Measurements from ENCODE around the gene NPIPB13. TPM values are rescaled to one million over a fixed set of nuclear protein-coding genes. Genes with fewer than 3 reads are reported as not detected.
A peak's percentile ranks its signal among the peaks of the same experiment; 100 is the strongest.
"Not testable (repeated sequence)": the region's sequence is repeated elsewhere in the genome, so short reads cannot be mapped to it uniquely, and the experiment has no call there.

Gene NPIPB13
- total RNA-seq, 5 donors from 2014 or later (not counting 1 experiment from before 2014, with no cell fraction given): 15.7 to 43.6 (median 29.2) TPM

- H3K27ac ChIP-seq (ENCODE audit: low read length); CTCF ChIA-PET; H3K4me1 Mint-ChIP-seq; H3K27me3 ChIP-seq (replicated peaks in 1 of 2; ENCODE audit: control insufficient read depth in 2 of 2, extremely low read depth in 1 of 2, insufficient read depth in 2 of 2, low read length in 1 of 2); H3K4me1 ChIP-seq (ENCODE audit: control insufficient read depth in 1 of 2, extremely low read depth in 1 of 2, insufficient read depth in 2 of 2, low read length in 2 of 2); H3K4me3 Mint-ChIP-seq; DNase-seq; H3K27ac Mint-ChIP-seq; POLR2A ChIA-PET; H3K36me3 ChIP-seq (ENCODE audit: control insufficient read depth in 2 of 2, extremely low read depth in 1 of 2, insufficient read depth in 1 of 2, low read length in 1 of 2); H3K9me3 ChIP-seq; H3K36me3 Mint-ChIP-seq; H3K27me3 Mint-ChIP-seq; H3K9me3 Mint-ChIP-seq: not testable (repeated sequence)
- WGBS (ENCODE audit: insufficient coverage): no CpG with 5 or more reads among the region's 33 CpGs
- ATAC-seq (replicated peaks in 1 of 4): peak; percentile 58 to 73 (median 66)
- peak overlapping the region in 1 of 2 donors; percentile 47 for H3K4me3 ChIP-seq (ENCODE audit: control insufficient read depth in 1 of 2, extremely low read depth in 1 of 2, low read length in 1 of 2)
Measured at GRCh38 chr16:30206252-30206651, 42.0 kb downstream of the NPIPB13 start.

GRCh38 chr16:30205541-30206236 lies 42.6 kb downstream of the NPIPB13 start:
- WGBS (ENCODE audit: insufficient coverage): no CpG with 5 or more reads among the region's 52 CpGs
- DNase-seq: peak in 10 of 35 experiments; percentile 0 to 23 (median 2)
- H3K4me3 Mint-ChIP-seq: not testable (repeated sequence)

GRCh38 chr16:30199608-30200343 lies 48.5 kb downstream of the NPIPB13 start:
- H3K27me3 Mint-ChIP-seq; H3K4me3 ChIP-seq (ENCODE audit: control insufficient read depth in 1 of 2, extremely low read depth in 1 of 2, low read length in 1 of 2); H3K4me3 Mint-ChIP-seq; ATAC-seq (replicated peaks in 1 of 4); DNase-seq; H3K36me3 Mint-ChIP-seq; H3K4me1 Mint-ChIP-seq; H3K4me1 ChIP-seq (ENCODE audit: control insufficient read depth in 1 of 2, extremely low read depth in 1 of 2, insufficient read depth in 2 of 2, low read length in 2 of 2); H3K9me3 Mint-ChIP-seq; H3K27ac Mint-ChIP-seq; CTCF ChIA-PET; POLR2A ChIA-PET; H3K36me3 ChIP-seq (ENCODE audit: control insufficient read depth in 2 of 2, extremely low read depth in 1 of 2, insufficient read depth in 1 of 2, low read length in 1 of 2); H3K27ac ChIP-seq (ENCODE audit: low read length); H3K9me3 ChIP-seq; H3K27me3 ChIP-seq (replicated peaks in 1 of 2; ENCODE audit: control insufficient read depth in 2 of 2, extremely low read depth in 1 of 2, insufficient read depth in 2 of 2, low read length in 1 of 2): not testable (repeated sequence)
- no CpG with 5 or more reads among the region's 15 CpGs for WGBS (ENCODE audit: insufficient coverage)

More at GRCh38 chr16:30205541-30206236, 42.6 kb downstream of the NPIPB13 start:
- H3K27me3 Mint-ChIP-seq; CTCF ChIA-PET; H3K36me3 Mint-ChIP-seq; H3K27ac Mint-ChIP-seq; POLR2A ChIA-PET; H3K36me3 ChIP-seq (ENCODE audit: control insufficient read depth in 2 of 2, extremely low read depth in 1 of 2, insufficient read depth in 1 of 2, low read length in 1 of 2); H3K9me3 Mint-ChIP-seq; H3K27me3 ChIP-seq (replicated peaks in 1 of 2; ENCODE audit: control insufficient read depth in 2 of 2, extremely low read depth in 1 of 2, insufficient read depth in 2 of 2, low read length in 1 of 2); H3K9me3 ChIP-seq; H3K4me1 Mint-ChIP-seq; H3K4me1 ChIP-seq (ENCODE audit: control insufficient read depth in 1 of 2, extremely low read depth in 1 of 2, insufficient read depth in 2 of 2, low read length in 2 of 2); H3K27ac ChIP-seq (ENCODE audit: low read length): not testable (repeated sequence)
- peak; percentile 57 to 79 (median 62) for ATAC-seq (replicated peaks in 1 of 4)
- peak overlapping the region in 1 of 2 donors; percentile 47 for H3K4me3 ChIP-seq (ENCODE audit: control insufficient read depth in 1 of 2, extremely low read depth in 1 of 2, low read length in 1 of 2)

GRCh38 chr16:30199049-30199448 lies 49.2 kb downstream of the NPIPB13 start, which contains the start of gene SULT1A3:
Gene SULT1A3, plus strand, starts transcription at chr16:30199255. Its CDS starts 1,474 bp downstream, at chr16:30200729.
- DNase-seq; H3K4me3 ChIP-seq (ENCODE audit: control insufficient read depth in 1 of 2, extremely low read depth in 1 of 2, low read length in 1 of 2); H3K36me3 Mint-ChIP-seq; H3K4me1 Mint-ChIP-seq; H3K9me3 Mint-ChIP-seq; H3K27ac Mint-ChIP-seq; H3K27me3 ChIP-seq (replicated peaks in 1 of 2; ENCODE audit: control insufficient read depth in 2 of 2, extremely low read depth in 1 of 2, insufficient read depth in 2 of 2, low read length in 1 of 2); H3K4me3 Mint-ChIP-seq; H3K9me3 ChIP-seq; H3K4me1 ChIP-seq (ENCODE audit: control insufficient read depth in 1 of 2, extremely low read depth in 1 of 2, insufficient read depth in 2 of 2, low read length in 2 of 2); ATAC-seq (replicated peaks in 1 of 4); H3K27me3 Mint-ChIP-seq; POLR2A ChIA-PET; H3K27ac ChIP-seq (ENCODE audit: low read length); H3K36me3 ChIP-seq (ENCODE audit: control insufficient read depth in 2 of 2, extremely low read depth in 1 of 2, insufficient read depth in 1 of 2, low read length in 1 of 2); CTCF ChIA-PET: not testable (repeated sequence)
- no CpG with 5 or more reads among the region's 3 CpGs for WGBS (ENCODE audit: insufficient coverage)

Other genes with a start within 250 kb of the NPIPB13 start
- under 1 TPM in 4 of 5 donors, not detected in 1; 0.15 to 0.38 (median 0.26) TPM for gene DOC2A, start 237.5 kb downstream of the NPIPB13 start, total RNA-seq
- not detected for gene C16orf92, start 225.3 kb downstream of the NPIPB13 start, total RNA-seq
- gene TLCD3B, start 217.2 kb downstream of the NPIPB13 start, total RNA-seq: under 1 TPM in 3 of 5 donors, not detected in 2; 0.25 to 0.32 (median 0.25) TPM
- 100 to 1,000 TPM; 367 to 715 (median 567) TPM for gene ALDOA, start 182.7 kb downstream of the NPIPB13 start, total RNA-seq
- gene PPP4C, start 172.5 kb downstream of the NPIPB13 start, total RNA-seq: 100 to 1,000 TPM in 2 of 5 donors, 10 to 100 TPM in 3; 71.2 to 110 (median 97.9) TPM
- 1 to 10 TPM; 1.4 to 2.0 (median 1.5) TPM for gene TBX6, start 156.6 kb downstream of the NPIPB13 start, total RNA-seq
- 100 to 1,000 TPM; 105 to 277 (median 226) TPM for gene YPEL3, start 152.3 kb downstream of the NPIPB13 start, total RNA-seq
- 10 to 100 TPM; 11.1 to 27.2 (median 22.1) TPM for gene GDPD3, start 134.9 kb downstream of the NPIPB13 start, total RNA-seq
- 10 to 100 TPM; 55.5 to 76.0 (median 63.2) TPM for gene MAPK3, start 125.3 kb downstream of the NPIPB13 start, total RNA-seq
- 1,000 to 10,000 TPM in 2 of 5 donors, 100 to 1,000 TPM in 3; 708 to 1,286 (median 987) TPM for gene CORO1A, start 64.9 kb downstream of the NPIPB13 start, total RNA-seq
- 100 to 1,000 TPM in 3 of 5 donors, 10 to 100 TPM in 2; 47.0 to 115 (median 100) TPM for gene BOLA2B, start 54.8 kb downstream of the NPIPB13 start, total RNA-seq
- 100 to 1,000 TPM in 2 of 5 donors, 10 to 100 TPM in 3; 31.6 to 114 (median 86.4) TPM for gene SLX1A, start 54.6 kb downstream of the NPIPB13 start, total RNA-seq
- gene SULT1A3, start 49.2 kb downstream of the NPIPB13 start, total RNA-seq: 10 to 100 TPM; 25.8 to 42.6 (median 30.8) TPM
- 10 to 100 TPM; 38.9 to 80.3 (median 73.3) TPM for gene CD2BP2, start 106.8 kb upstream of the NPIPB13 start, total RNA-seq
- gene TBC1D10B, start 122.0 kb upstream of the NPIPB13 start, total RNA-seq: 10 to 100 TPM; 24.0 to 60.1 (median 52.5) TPM
- 1 to 10 TPM in 2 of 5 donors, under 1 TPM in 1, not detected in 2; 0.91 to 1.3 (median 1.1) TPM for gene MYL11, start 126.3 kb upstream of the NPIPB13 start, total RNA-seq
- gene SEPTIN1, start 134.1 kb upstream of the NPIPB13 start, total RNA-seq: 100 to 1,000 TPM; 191 to 259 (median 229) TPM
- gene ZNF48, start 146.9 kb upstream of the NPIPB13 start, total RNA-seq: 10 to 100 TPM in 3 of 5 donors, 1 to 10 TPM in 2; 7.3 to 17.5 (median 16.4) TPM
- gene ZNF771, start 159.1 kb upstream of the NPIPB13 start, total RNA-seq: 1 to 10 TPM; 1.3 to 6.6 (median 6.2) TPM
- gene DCTPP1, start 181.6 kb upstream of the NPIPB13 start, total RNA-seq: 10 to 100 TPM; 11.2 to 30.6 (median 24.7) TPM
- gene SEPHS2, start 197.4 kb upstream of the NPIPB13 start, total RNA-seq: 10 to 100 TPM; 21.3 to 50.2 (median 47.8) TPM
- gene ITGAL, start 224.3 kb upstream of the NPIPB13 start, total RNA-seq: 100 to 1,000 TPM; 322 to 640 (median 518) TPM